ENCODE data around the gene THEMIS.
"Not testable (repeated sequence)": the region's sequence is repeated elsewhere in the genome, so short reads cannot be mapped to it uniquely, and the experiment has no call there.

The THEMIS gene

GRCh38 chr6:127794405-127794804 is 106.5 kb downstream of the THEMIS start:
- DNase-seq (ENCODE audit: low spot score): no peak

GRCh38 chr6:127793396-127793795 is 107.5 kb downstream of the THEMIS start:
- no peak for DNase-seq (ENCODE audit: low spot score)

GRCh38 chr6:127792616-127793015 is 108.2 kb downstream of the THEMIS start:
- no peak for DNase-seq (ENCODE audit: low spot score)

- DNase-seq (ENCODE audit: low spot score): no peak
Observed at GRCh38 chr6:127791779-127792528, 108.9 kb downstream of the THEMIS start.

GRCh38 chr6:127790571-127790970 is 110.3 kb downstream of the THEMIS start:
- no peak for DNase-seq (ENCODE audit: low spot score)

GRCh38 chr6:127786109-127786508 is 114.7 kb downstream of the THEMIS start:
- DNase-seq (ENCODE audit: low spot score): no peak

GRCh38 chr6:127784468-127784867 is 116.4 kb downstream of the THEMIS start:
- no peak for DNase-seq (ENCODE audit: low spot score)

- not testable (repeated sequence) for DNase-seq (ENCODE audit: low spot score)
Observed at GRCh38 chr6:127781636-127782272, 119.1 kb downstream of the THEMIS start.

GRCh38 chr6:127776320-127776719 is 124.5 kb downstream of the THEMIS start:
- DNase-seq (ENCODE audit: low spot score): no peak

GRCh38 chr6:127775371-127775770 is 125.5 kb downstream of the THEMIS start:
- no peak for DNase-seq (ENCODE audit: low spot score)

- no peak for DNase-seq (ENCODE audit: low spot score)
Observed at GRCh38 chr6:127768745-127769144, 132.1 kb downstream of the THEMIS start.

GRCh38 chr6:127768223-127768622 is 132.6 kb downstream of the THEMIS start:
- DNase-seq (ENCODE audit: low spot score): no peak

- DNase-seq (ENCODE audit: low spot score): no peak
Observed at GRCh38 chr6:127765949-127766348, 134.9 kb downstream of the THEMIS start.

- no peak for DNase-seq (ENCODE audit: low spot score)
Observed at GRCh38 chr6:127762284-127762683, 138.6 kb downstream of the THEMIS start.

GRCh38 chr6:127761084-127761483 is 139.8 kb downstream of the THEMIS start:
- DNase-seq (ENCODE audit: low spot score): no peak

- DNase-seq (ENCODE audit: low spot score): no peak
Observed at GRCh38 chr6:127749095-127749494, 151.8 kb downstream of the THEMIS start.

GRCh38 chr6:127748290-127748689 is 152.6 kb downstream of the THEMIS start:
- DNase-seq (ENCODE audit: low spot score): no peak

GRCh38 chr6:127738423-127738822 is 162.4 kb downstream of the THEMIS start:
- DNase-seq (ENCODE audit: low spot score): no peak

- no peak for DNase-seq (ENCODE audit: low spot score)
Observed at GRCh38 chr6:127737768-127738167, 163.1 kb downstream of the THEMIS start.

GRCh38 chr6:127737009-127737486 is 163.8 kb downstream of the THEMIS start:
- DNase-seq (ENCODE audit: low spot score): no peak

GRCh38 chr6:127732927-127733326 is 167.9 kb downstream of the THEMIS start:
- no peak for DNase-seq (ENCODE audit: low spot score)

GRCh38 chr6:127727260-127727953 is 173.5 kb downstream of the THEMIS start:
- no peak for DNase-seq (ENCODE audit: low spot score)

GRCh38 chr6:127725821-127726220 is 175.0 kb downstream of the THEMIS start:
- no peak for DNase-seq (ENCODE audit: low spot score)

Data from left forelimb (tissue), 1 donor.